H1 (cell line): ENCODE data around the gene ATF7. TPM values are rescaled to one million over a fixed set of nuclear protein-coding genes. Genes with fewer than 3 reads are reported as not detected.

Source experiments
- CTCF ChIA-PET: fragments of 300-600 bp; sonication (Branson Sonifier 250); formaldehyde crosslinking; loops from one replicate; lab custom pipeline; 2021; ENCODE audit not compliant: partially characterized antibody; lab: Charles Lee
- POLR2A ChIA-PET: fragments of 300-600 bp; sonication (Branson Sonifier 250); formaldehyde crosslinking; loops from one replicate; lab custom pipeline; 2021; ENCODE audit warnings: inconsistent platforms; ENCODE audit not compliant: partially characterized antibody; lab: Charles Lee
- DNase-seq, 2 experiments: peaks; one replicate each; pipeline versions ENCODE4 v3.0.0 to v3.0.0-alpha.2; 2010 to 2022; ENCODE audit warnings: low spot score in 2 of 2, low read depth in 1 of 2, mixed read lengths in 1 of 2
- FAIRE-seq: peaks from 2 replicates; lab custom pipeline; 2011; peaks lifted over from hg19 to GRCh38; lab: Jason Lieb, UNC
- H2AFZ ChIP-seq: 2 replicates; pipeline ENCODE4 v1.8.1; 2012; ENCODE audit warnings: low read length, inconsistent platforms
- H2AK5ac ChIP-seq: 2 replicates; pipeline ENCODE4 v1.6.1; 2013; ENCODE audit warnings: low read depth, low read length
- H2BK120ac ChIP-seq: replicated peaks from 2 replicates; pipeline ENCODE3; 2013; ENCODE audit warnings: low read depth, low read length, inconsistent platforms
- H2BK12ac ChIP-seq: 2 replicates; pipeline ENCODE4 v1.6.1; 2013; ENCODE audit warnings: low read depth, low read length
- H2BK15ac ChIP-seq: 2 replicates; pipeline ENCODE4 v1.6.1; 2013; ENCODE audit warnings: low read length
- H2BK20ac ChIP-seq: 2 replicates; pipeline ENCODE4 v1.6.1; 2013; ENCODE audit warnings: low read length
- H2BK5ac ChIP-seq: 2 replicates; pipeline ENCODE4 v1.6.1; 2013; ENCODE audit warnings: low read depth, low read length
- H3K14ac ChIP-seq: 2 replicates; pipeline ENCODE4 v1.6.1; 2013; ENCODE audit warnings: inconsistent platforms; ENCODE audit not compliant: insufficient read length
- H3K18ac ChIP-seq: 2 replicates; pipeline ENCODE4 v1.6.1; 2013; ENCODE audit warnings: low read length; ENCODE audit errors: extremely low read depth
- H3K23ac ChIP-seq: 2 replicates; pipeline ENCODE4 v1.6.1; 2013; ENCODE audit warnings: inconsistent platforms; ENCODE audit not compliant: insufficient read length
- H3K23me2 ChIP-seq: 2 replicates; pipeline ENCODE4 v1.6.1; 2013; ENCODE audit warnings: low read depth, low read length
- H3K27ac ChIP-seq: 2 replicates; pipeline ENCODE4 v1.6.1; 2011; ENCODE audit warnings: low read depth, low read length, inconsistent platforms
- H3K27me3 ChIP-seq, 4 experiments: replicated peaks in 1 of 4; 1 replicate in 1 of 4; 2 replicates in 3 of 4; pipeline versions ENCODE4 v1.6.1 to v1.8.1; 2011 to 2013; ENCODE audit warnings: low read length in 3 of 4, mild to moderate bottlenecking in 3 of 4, inconsistent platforms in 2 of 4, mixed read lengths in 2 of 4, moderate library complexity in 1 of 4; ENCODE audit not compliant: control insufficient read depth in 3 of 4, insufficient read depth in 3 of 4; ENCODE audit errors: extremely low read depth in 1 of 4
- H3K36me3 ChIP-seq, 4 experiments: 2 replicates each; pipeline versions ENCODE4 v1.6.1 to v1.8.1; 2011 to 2013; ENCODE audit warnings: mild to moderate bottlenecking in 4 of 4, low read length in 3 of 4, moderate library complexity in 2 of 4, control low read depth in 1 of 4, inconsistent platforms in 1 of 4; ENCODE audit not compliant: insufficient read depth in 4 of 4, control insufficient read depth in 2 of 4
- H3K4ac ChIP-seq: replicated peaks from 2 replicates; pipeline ENCODE3; 2013; ENCODE audit warnings: low read length, low read depth, mixed read lengths, inconsistent platforms; ENCODE audit not compliant: insufficient read length
- H3K4me1 ChIP-seq, 4 experiments: replicated peaks in 1 of 4; 1 replicate in 1 of 4; 2 replicates in 3 of 4; pipeline versions ENCODE4 v1.6.1 to v1.8.1; 2011 to 2013; ENCODE audit warnings: low read length in 3 of 4, inconsistent platforms in 2 of 4, mixed read lengths in 1 of 4; ENCODE audit not compliant: insufficient read depth in 4 of 4, control insufficient read depth in 3 of 4
- H3K4me2 ChIP-seq, 2 experiments: 2 replicates each; pipeline versions ENCODE4 v1.6.1 to v1.8.1; 2011 to 2013; ENCODE audit warnings: low read depth in 2 of 2, low read length in 2 of 2, control low read depth in 1 of 2, inconsistent platforms in 1 of 2, mild to moderate bottlenecking in 1 of 2; ENCODE audit not compliant: insufficient read depth in 1 of 2
- H3K4me3 ChIP-seq, 4 experiments: fragments of 200-600, 300-600 bp in 1 of 4; sonication (generic), shearing (Covaris generic), sonication (Bioruptor Twin) in 1 of 4; 2 replicates each; pipeline versions ENCODE4 v1.5.1 to v1.8.1; 2011 to 2016; ENCODE audit warnings: low read length in 4 of 4, low read depth in 3 of 4, control low read depth in 2 of 4, inconsistent platforms in 2 of 4, mild to moderate bottlenecking in 2 of 4, mixed read lengths in 1 of 4, moderate library complexity in 1 of 4; ENCODE audit not compliant: insufficient read depth in 2 of 4; ENCODE audit errors: extremely low read depth in 1 of 4
- H3K56ac ChIP-seq: replicated peaks from 2 replicates; pipeline ENCODE3; 2013; ENCODE audit warnings: low read depth, mild to moderate bottlenecking, mixed read lengths, low read length, inconsistent platforms; ENCODE audit not compliant: insufficient read length
- H3K79me1 ChIP-seq: 2 replicates; pipeline ENCODE4 v1.6.1; 2013; ENCODE audit warnings: low read depth, low read length, control low read depth
- H3K79me2 ChIP-seq, 2 experiments: 2 replicates each; pipeline versions ENCODE4 v1.6.1 to v1.8.1; 2012 to 2013; ENCODE audit warnings: low read length in 2 of 2, mild to moderate bottlenecking in 2 of 2, inconsistent platforms in 1 of 2; ENCODE audit not compliant: insufficient read depth in 2 of 2, control insufficient read depth in 1 of 2
- H3K9ac ChIP-seq, 4 experiments: replicated peaks in 1 of 4; 1 replicate in 1 of 4; 2 replicates in 3 of 4; pipeline versions ENCODE4 v1.6.1 to v1.8.1; 2011 to 2013; ENCODE audit warnings: low read depth in 3 of 4, low read length in 3 of 4, control low read depth in 2 of 4, mild to moderate bottlenecking in 2 of 4, moderate library complexity in 2 of 4, inconsistent platforms in 1 of 4; ENCODE audit errors: extremely low read depth in 1 of 4
- H3K9me3 ChIP-seq, 2 experiments: 2 replicates each; pipeline versions ENCODE4 v1.6.1 to v1.8.1; 2012 to 2013; ENCODE audit warnings: mild to moderate bottlenecking in 2 of 2, moderate library complexity in 2 of 2, control low read depth in 1 of 2, inconsistent platforms in 1 of 2, low read depth in 1 of 2, low read length in 1 of 2, mixed read lengths in 1 of 2; ENCODE audit not compliant: insufficient read depth in 2 of 2
- H4K20me1 ChIP-seq, 2 experiments: replicated peaks in 1 of 2; 2 replicates each; pipeline versions ENCODE3 to v1.8.1; 2011 to 2013; ENCODE audit warnings: inconsistent platforms in 2 of 2, low read length in 2 of 2, mild to moderate bottlenecking in 1 of 2; ENCODE audit not compliant: insufficient read depth in 2 of 2, control insufficient read depth in 1 of 2
- H4K5ac ChIP-seq: 2 replicates; pipeline ENCODE4 v1.6.1; 2013; ENCODE audit warnings: low read length, low read depth, mixed read lengths, inconsistent platforms; ENCODE audit not compliant: insufficient read length
- H4K8ac ChIP-seq: 2 replicates; pipeline ENCODE4 v1.8.0; 2013; ENCODE audit warnings: mild to moderate bottlenecking, moderate library complexity, low read length, inconsistent platforms; ENCODE audit not compliant: insufficient read depth; ENCODE audit errors: extremely low read depth
- H4K91ac ChIP-seq: replicated peaks from 2 replicates; pipeline ENCODE3; 2013; ENCODE audit warnings: low read length, mixed read lengths, inconsistent platforms; ENCODE audit not compliant: insufficient read length
- POLR2A ChIP-seq, 2 experiments: IDR thresholded peaks; 1 replicate in 1 of 2; 2 replicates in 1 of 2; pipeline ENCODE4 v1.6.1; 2011; ENCODE audit warnings: low read depth in 2 of 2, low read length in 2 of 2, mild to moderate bottlenecking in 2 of 2; ENCODE audit errors: control extremely low read depth in 1 of 2
- WGBS, 2 experiments: shearing (Covaris generic) in 1 of 2; methylation state at CpG; one replicate each; pipeline versions ENCODE4 v1.1.6 to v1.1.7; 2013 to 2015; ENCODE audit warnings: low lambda C conversion rate in 2 of 2, mixed read lengths in 2 of 2, inconsistent platforms in 1 of 2, low coverage in 1 of 2, missing lambda C conversion rate in 1 of 2; ENCODE audit not compliant: insufficient replicate concordance in 2 of 2, insufficient coverage in 1 of 2, insufficient read length in 1 of 2; ENCODE audit errors: extremely low coverage in 1 of 2, missing lambda C conversion rate in 1 of 2; 5-methylcytosine and 5-hydroxymethylcytosine counted together
- polyA plus RNA-seq, 7 experiments: library from polyadenylated mRNA; depleted of rRNA in 3 of 7; stranded (reverse) in 5 of 7; unstranded in 2 of 7; fragments of >200 nt in 5 of 7; fragments of 200-250 nt in 2 of 7; gene quantifications; 1 replicate in 5 of 7; 2 replicates in 1 of 7; 4 replicates in 1 of 7; pipeline versions ENCODE4 v1.2.1 to v1.2.3, GENCODE V29; 2011 to 2013; ENCODE audit warnings: missing spikeins in 2 of 7, mixed read lengths in 2 of 7
- total RNA-seq: library from RNA; stranded (reverse); fragmentation: NEBNext Ultra II Directional; extraction: Animal tissue kit (Norgen Biotek cat#: 25700); gene quantifications from 2 replicates; pipeline ENCODE4 v1.2.1, GENCODE V29; 2021

The ATF7 gene
- total and polyA plus RNA-seq, 2 of the 8 experiments (the other 6 are each of a cell fraction or from before 2014, with no cell fraction given) = 10.1 to 16.6 TPM

- no peak overlapping the region for H3K14ac ChIP-seq
- H3K4me1 ChIP-seq = peaks cover 0 to 5% (median 0%) of the 10 kb centered on the region in 4 experiments; a peak in 2 of 7 replicates
- H3K9me3 ChIP-seq = no peaks in the 10 kb centered on the region
- FAIRE-seq = no peak
- H3K23ac ChIP-seq = no peak overlapping the region
- H2BK12ac ChIP-seq = no peak overlapping the region
- no peak overlapping the region for H3K56ac ChIP-seq
- no peaks in the 10 kb centered on the region for H3K23me2 ChIP-seq
- no peak overlapping the region for H3K18ac ChIP-seq
- 92% methylated on average over 10 of the region's 10 CpGs; no CpG with 5 or more reads in 1 of the 2 experiments for WGBS, 2 experiments
- no peak overlapping the region for H4K5ac ChIP-seq
- H2BK120ac ChIP-seq = no peak overlapping the region
- no peak overlapping the region for H2AFZ ChIP-seq
- no peak overlapping the region for H2BK15ac ChIP-seq
- H3K27ac ChIP-seq = no peak overlapping the region
- no peaks in the 10 kb centered on the region for H3K79me1 ChIP-seq
- H4K20me1 ChIP-seq = peaks cover 14 to 33% of the 10 kb centered on the region in 2 experiments
- H2BK20ac ChIP-seq = no peak overlapping the region
- no peak overlapping the region for H2AK5ac ChIP-seq
- H3K79me2 ChIP-seq = no peaks in the 10 kb centered on the region
- peaks cover 4 to 46% (median 19%) of the 10 kb centered on the region in 4 experiments; a peak in 6 of 8 replicates for H3K36me3 ChIP-seq
- H4K91ac ChIP-seq = no peak overlapping the region
- no peak for DNase-seq
- no peaks in the 10 kb centered on the region for H3K27me3 ChIP-seq
- H4K8ac ChIP-seq = peak overlapping the region; percentile 35; the same call in 1 of the 2 replicates
- H2BK5ac ChIP-seq = no peak overlapping the region
- CTCF ChIA-PET = interaction anchor here (1.0 to 6.7 kb wide), 5 partner anchors 9 to 134 kb away, joined by 3 to 51 read pairs (median 4); partner anchors contain the start of genes MAP3K12 and NPFF
- no peak overlapping the region for H3K4me2 ChIP-seq
- POLR2A ChIA-PET = interaction anchor here (0.7 to 67.0 kb wide), 3 partner anchors 8 to 65 kb away, joined by 3 to 3397 read pairs (median 3397); partner anchors contain the start of genes MAP3K12, NPFF, PCBP2 and PRR13
- no peak overlapping the region for H3K9ac ChIP-seq
- no peak overlapping the region for H3K4me3 ChIP-seq
- H3K4ac ChIP-seq = no peak overlapping the region
- TF ChIP-seq POLR2A (IDR thresholded peaks at IDR 0.05; ENCODE audit: control extremely low read depth in 1 of 2, low read depth in 2 of 2, low read length in 2 of 2) = peak in 1 of 2 experiments; percentile 2; a peak in 1 of 3 replicates
Observed at GRCh38 chr12:53485955-53486735, 140.0 kb downstream of the ATF7 start.
